HCT116 (cell line): ENCODE measurements around the gene GREB1L. TPM values are rescaled to one million over a fixed set of nuclear protein-coding genes. Genes with fewer than 3 reads are reported as not detected.

ENCODE experiments used
- ATAC-seq: fragments of 200-7000 bp; cut with Tn5 transposase; 2 replicates; pipeline ENCODE4 v1.9.1; 2020; ENCODE audit warnings: mild to moderate bottlenecking, moderate library complexity
- BruUV-seq: library from RNA; stranded (reverse); fragments of 400-500 nt; replicated peaks from 2 replicates; lab custom pipeline; 2021; lab: Mats Ljungman, UMichigan
- CTCF ChIA-PET: fragments of 300-600 bp; sonication (Branson Sonifier 250); formaldehyde crosslinking; loops from one replicate; lab custom pipeline; 2021; ENCODE audit warnings: antibody characterized with exemption; lab: Charles Lee
- POLR2A ChIA-PET: fragments of 300-600, 350-600 bp; sonication (Branson Sonifier 250); formaldehyde crosslinking; loops from one replicate; lab custom pipeline; 2021; ENCODE audit warnings: antibody characterized with exemption; lab: Charles Lee
- RAD21 ChIA-PET, 2 experiments: fragments of 300-600 bp; sonication (Branson Sonifier 250); formaldehyde crosslinking; loops; one replicate each; lab custom pipeline; 2023; ENCODE audit warnings: low total read pairs in 2 of 2; ENCODE audit not compliant: uncharacterized antibody in 2 of 2, unreplicated experiment in 2 of 2, low non-redundant PET in 1 of 2; lab: Charles Lee
- DNase-seq: peaks from one replicate; pipeline ENCODE4 v3.0.0-alpha.2; 2010; ENCODE audit warnings: low read depth, low spot score
- H2AFZ ChIP-seq: fragments of 200-600 bp; shearing (Covaris generic), sonication (generic); 2 replicates; pipeline ENCODE4 v1.6.1; 2017; ENCODE audit warnings: low read depth, mixed run types, mixed read lengths, antibody characterized with exemption, low read length; ENCODE audit not compliant: poor library complexity, severe bottlenecking
- H3K27ac ChIP-seq: 2 replicates; pipeline ENCODE4 v1.5.1; 2012; ENCODE audit warnings: low read depth, low read length
- H3K27me3 ChIP-seq: fragments of 200-600 bp; sonication (generic); 2 replicates; pipeline ENCODE4 v1.6.1; 2016; ENCODE audit warnings: mixed run types, low read length, mixed read lengths; ENCODE audit not compliant: insufficient read depth
- H3K36me3 ChIP-seq, 2 experiments: fragments of 200-500 bp in 1 of 2; fragments of 200-600 bp in 1 of 2; sonication (Bioruptor generic) in 1 of 2; sonication (generic) in 1 of 2; 2 replicates each; pipeline versions ENCODE4 v1.5.1 to v1.6.1; 2014 to 2016; ENCODE audit warnings: low read length in 2 of 2, inconsistent platforms in 1 of 2, mixed read lengths in 1 of 2, mixed run types in 1 of 2; ENCODE audit not compliant: insufficient read depth in 2 of 2, control insufficient read depth in 1 of 2
- H3K4me1 ChIP-seq, 2 experiments: fragments of 200-600 bp in 1 of 2; sonication (generic) in 1 of 2; 2 replicates each; pipeline versions ENCODE4 v1.5.1 to v1.6.1; 2012 to 2017; ENCODE audit warnings: low read length in 2 of 2, inconsistent platforms in 1 of 2, mild to moderate bottlenecking in 1 of 2, mixed read lengths in 1 of 2, mixed run types in 1 of 2, moderate library complexity in 1 of 2; ENCODE audit not compliant: insufficient read depth in 2 of 2, control insufficient read depth in 1 of 2
- H3K4me2 ChIP-seq: fragments of 200-600 bp; sonication (generic); 2 replicates; pipeline ENCODE4 v1.6.1; 2017; ENCODE audit warnings: mixed run types, low read length, mixed read lengths
- H3K4me3 ChIP-seq, 2 experiments: fragments of 200-600 bp in 1 of 2; sonication (generic) in 1 of 2; replicated peaks in 1 of 2; 2 replicates each; pipeline ENCODE4 v1.5.1; 2011 to 2016; ENCODE audit warnings: low read length in 2 of 2, control low read depth in 1 of 2, low read depth in 1 of 2, mild to moderate bottlenecking in 1 of 2, mixed read lengths in 1 of 2, mixed run types in 1 of 2
- H3K79me2 ChIP-seq: fragments of 200-600 bp; sonication (generic); 2 replicates; pipeline ENCODE4 v1.6.1; 2017; ENCODE audit warnings: mild to moderate bottlenecking, mixed run types, low read length, moderate library complexity, mixed read lengths; ENCODE audit not compliant: insufficient read depth
- H3K9ac ChIP-seq: fragments of 200-600 bp; sonication (generic); 2 replicates; pipeline ENCODE4 v1.6.1; 2016; ENCODE audit warnings: low read length, mixed read lengths
- H3K9me2 ChIP-seq: fragments of 200-600 bp; sonication (generic), shearing (Covaris generic); 2 replicates; pipeline ENCODE4 v1.6.1; 2017; ENCODE audit warnings: mixed run types, mild to moderate bottlenecking, moderate library complexity; ENCODE audit not compliant: insufficient read depth
- H3K9me3 ChIP-seq, 2 experiments: fragments of 200-500 bp in 1 of 2; fragments of 200-600 bp in 1 of 2; sonication (Bioruptor generic) in 1 of 2; sonication (generic) in 1 of 2; 2 replicates each; pipeline ENCODE4 v1.6.1; 2014 to 2017; ENCODE audit warnings: low read length in 2 of 2, mixed read lengths in 2 of 2, inconsistent platforms in 1 of 2, low read depth in 1 of 2, mild to moderate bottlenecking in 1 of 2, mixed run types in 1 of 2, moderate library complexity in 1 of 2; ENCODE audit not compliant: control insufficient read depth in 1 of 2, insufficient read depth in 1 of 2
- H4K20me1 ChIP-seq: fragments of 200-600 bp; sonication (generic), shearing (Covaris generic); 2 replicates; pipeline ENCODE4 v1.6.1; 2017; ENCODE audit warnings: mixed run types, mild to moderate bottlenecking, moderate library complexity; ENCODE audit not compliant: insufficient read depth
- ELF1 ChIP-seq: IDR thresholded peaks from 2 replicates; pipeline ENCODE4 v1.6.1; 2012; ENCODE audit warnings: low read depth, borderline replicate concordance
- EZH2 ChIP-seq: fragments of 200-600 bp; sonication (generic); IDR thresholded peaks from 2 replicates; pipeline ENCODE4 v1.6.1; 2017; ENCODE audit warnings: antibody characterized with exemption, mixed run types
- FOSL1 ChIP-seq: IDR thresholded peaks from 2 replicates; pipeline ENCODE4 v1.6.1; 2012; ENCODE audit warnings: low read depth
- JUND ChIP-seq: IDR thresholded peaks from 2 replicates; pipeline ENCODE4 v1.6.1; 2012
- POLR2A ChIP-seq: IDR thresholded peaks from 2 replicates; pipeline ENCODE4 v1.7.0; 2011; ENCODE audit warnings: borderline replicate concordance; ENCODE audit not compliant: insufficient read depth, insufficient read length; ENCODE audit errors: extremely low read depth
- RAD21 ChIP-seq: IDR thresholded peaks from 2 replicates; pipeline ENCODE4 v1.6.1; 2012; ENCODE audit warnings: low read depth, mild to moderate bottlenecking
- ZNF274 ChIP-seq: fragments of 200-500 bp; sonication (Bioruptor generic); IDR thresholded peaks from 2 replicates; pipeline ENCODE4 v1.6.1; 2014; ENCODE audit warnings: mild to moderate bottlenecking, low read depth, low read length, inconsistent platforms
- intact Hi-C: fragments of 100-400 bp; cut with micrococcal nuclease; formaldehyde crosslinking; loops from 2 replicates; pipeline ENCODE4 v1.10.0; 2022
- total RNA-seq: library from RNA; stranded (reverse); gene quantifications from one replicate; pipeline ENCODE4 v1.2.1, GENCODE V29; 2021; ENCODE audit not compliant: unreplicated experiment
- TF ChIP-seq, protein P1 (sequence below): IDR thresholded peaks from 2 replicates; pipeline ENCODE4 v1.6.1; 2011; ENCODE audit warnings: mild to moderate bottlenecking, low read length, moderate library complexity; ENCODE audit not compliant: insufficient replicate concordance; ENCODE audit errors: extremely low read depth
- TF ChIP-seq, protein P2 (sequence below): IDR thresholded peaks from 2 replicates; pipeline ENCODE4 v1.6.1; 2012

GREB1L gene
- total RNA-seq, 1 experiment from 2014 or later, result 12.2 TPM

GRCh38 chr18:21496277-21496835, 254.3 kb downstream of the GREB1L start:
- Histone ChIP-seq H3K9me2 (no peaks in the 10 kb centered on the region), H3K4me2 (no peak overlapping the region), H3K79me2 (no peaks in the 10 kb centered on the region), H4K20me1 (no peaks in the 10 kb centered on the region), H3K27ac (no peak overlapping the region), H3K4me1 (no peaks in the 10 kb centered on the region), H3K9me3 (no peaks in the 10 kb centered on the region), H2AFZ (no peak overlapping the region), H3K9ac (no peak overlapping the region), H3K4me3 (no peak overlapping the region), H3K27me3 (no peaks in the 10 kb centered on the region), H3K36me3 (no peaks in the 10 kb centered on the region)
- no TSS peak for BruUV-seq
- DNase-seq, result no peak
- ChIA-PET RAD21 (no interaction called here), POLR2A (no interaction called here), CTCF (interaction anchor here (1.0 kb wide), 1 partner anchor 9 kb away, joined by 3 read pairs; no protein-coding TSS in a partner anchor)
- TF ChIP-seq, protein P1, sequence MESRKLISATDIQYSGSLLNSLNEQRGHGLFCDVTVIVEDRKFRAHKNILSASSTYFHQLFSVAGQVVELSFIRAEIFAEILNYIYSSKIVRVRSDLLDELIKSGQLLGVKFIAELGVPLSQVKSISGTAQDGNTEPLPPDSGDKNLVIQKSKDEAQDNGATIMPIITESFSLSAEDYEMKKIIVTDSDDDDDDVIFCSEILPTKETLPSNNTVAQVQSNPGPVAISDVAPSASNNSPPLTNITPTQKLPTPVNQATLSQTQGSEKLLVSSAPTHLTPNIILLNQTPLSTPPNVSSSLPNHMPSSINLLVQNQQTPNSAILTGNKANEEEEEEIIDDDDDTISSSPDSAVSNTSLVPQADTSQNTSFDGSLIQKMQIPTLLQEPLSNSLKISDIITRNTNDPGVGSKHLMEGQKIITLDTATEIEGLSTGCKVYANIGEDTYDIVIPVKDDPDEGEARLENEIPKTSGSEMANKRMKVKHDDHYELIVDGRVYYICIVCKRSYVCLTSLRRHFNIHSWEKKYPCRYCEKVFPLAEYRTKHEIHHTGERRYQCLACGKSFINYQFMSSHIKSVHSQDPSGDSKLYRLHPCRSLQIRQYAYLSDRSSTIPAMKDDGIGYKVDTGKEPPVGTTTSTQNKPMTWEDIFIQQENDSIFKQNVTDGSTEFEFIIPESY, result no peak
- TF ChIP-seq POLR2A (no peak), EZH2 (no peak), ELF1 (no peak), FOSL1 (no peak), ZNF274 (no peak), JUND (no peak), RAD21 (no peak)
- TF ChIP-seq, protein P2, sequence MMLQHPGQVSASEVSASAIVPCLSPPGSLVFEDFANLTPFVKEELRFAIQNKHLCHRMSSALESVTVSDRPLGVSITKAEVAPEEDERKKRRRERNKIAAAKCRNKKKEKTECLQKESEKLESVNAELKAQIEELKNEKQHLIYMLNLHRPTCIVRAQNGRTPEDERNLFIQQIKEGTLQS, result no peak
- intact Hi-C loops, result no loop called here
- ATAC-seq, result no peak
